ENCODE measurements around the gene DBI. TPM values are rescaled to one million over a fixed set of nuclear protein-coding genes. Genes with fewer than 3 reads are reported as not detected.
A peak's percentile ranks its signal among the peaks of the same experiment; 100 is the strongest.

Gene DBI
- total RNA-seq, 2 donors from 2014 or later = 145 to 324 TPM

- Histone ChIP-seq H3K9me3 (no peaks in the 10 kb centered on the region), H3K4me1 (replicated peaks) (no peaks in the 10 kb centered on the region), H3K27ac (no peak overlapping the region), H3K36me3 (no peaks in the 10 kb centered on the region), H3K27me3 (replicated peaks; ENCODE audit: insufficient read depth) (no peaks in the 10 kb centered on the region), H3K4me3 (no peak overlapping the region)
- DNase-seq (ENCODE audit: low spot score) = no peak
- intact Hi-C loops (cut with DNase I) = loop anchor here (5.0 kb wide), 2 partner anchors 187 to 257 kb away; no protein-coding TSS in a partner anchor
- 92% methylated on average over 2 of the region's 2 CpGs for whole genome bisulfite sequencing
- TF ChIP-seq POLR2AphosphoS5 (IDR thresholded peaks at IDR 0.05) (no peak), POLR2A (IDR thresholded peaks at IDR 0.05) (no peak), CTCF (IDR thresholded peaks at IDR 0.05) (no peak)
Measured at GRCh38 chr2:119405151-119405550, 38.4 kb downstream of the DBI start.

GRCh38 chr2:119407430-119408220 lies 40.8 kb downstream of the DBI start:
- DNase-seq (ENCODE audit: low spot score) = peak; percentile 29
- Histone ChIP-seq H3K4me1 (replicated peaks) (no peaks in the 10 kb centered on the region), H3K4me3 (no peak overlapping the region), H3K36me3 (no peaks in the 10 kb centered on the region), H3K27ac (no peak overlapping the region), H3K9me3 (no peaks in the 10 kb centered on the region), H3K27me3 (replicated peaks; ENCODE audit: insufficient read depth) (no peaks in the 10 kb centered on the region)
- 68% methylated on average over 7 of the region's 7 CpGs for WGBS
- intact Hi-C loops (cut with DNase I) = loop anchor here (2.0 to 5.0 kb wide), 3 partner anchors 69 to 255 kb away; no protein-coding TSS in a partner anchor
- TF ChIP-seq POLR2AphosphoS5 (IDR thresholded peaks at IDR 0.05) (no peak), CTCF (IDR thresholded peaks at IDR 0.05) (peak; percentile 21 to 88 (median 80)), POLR2A (IDR thresholded peaks at IDR 0.05) (no peak)

- TF ChIP-seq POLR2A (IDR thresholded peaks at IDR 0.05) (no peak), CTCF (IDR thresholded peaks at IDR 0.05) (no peak), POLR2AphosphoS5 (IDR thresholded peaks at IDR 0.05) (no peak)
- Histone ChIP-seq H3K9me3 (no peaks in the 10 kb centered on the region), H3K27ac (no peak overlapping the region), H3K36me3 (no peaks in the 10 kb centered on the region), H3K27me3 (replicated peaks; ENCODE audit: insufficient read depth) (no peaks in the 10 kb centered on the region), H3K4me1 (replicated peaks) (no peaks in the 10 kb centered on the region), H3K4me3 (no peak overlapping the region)
- no peak for DNase-seq (ENCODE audit: low spot score)
- intact Hi-C loops (cut with DNase I) = loop anchor here (5.0 kb wide), 2 partner anchors 184 to 254 kb away; no protein-coding TSS in a partner anchor
- 64% methylated on average over 5 of the region's 5 CpGs for WGBS
Measured at GRCh38 chr2:119408221-119408619, 41.4 kb downstream of the DBI start.

GRCh38 chr2:119409506-119409905 lies 42.7 kb downstream of the DBI start:
- H3K27me3 ChIP-seq (replicated peaks; ENCODE audit: insufficient read depth) = no peaks in the 10 kb centered on the region
- H3K4me1 ChIP-seq (replicated peaks) = no peaks in the 10 kb centered on the region
- no peaks in the 10 kb centered on the region for H3K36me3 ChIP-seq
- 67% methylated on average over 4 of the region's 4 CpGs for WGBS
- H3K27ac ChIP-seq = no peak overlapping the region
- no peaks in the 10 kb centered on the region for H3K9me3 ChIP-seq
- TF ChIP-seq POLR2AphosphoS5 (IDR thresholded peaks at IDR 0.05) (no peak), CTCF (IDR thresholded peaks at IDR 0.05) (no peak), POLR2A (IDR thresholded peaks at IDR 0.05) (no peak)
- no peak for DNase-seq (ENCODE audit: low spot score)
- intact Hi-C loops (cut with DNase I) = loop anchor here (5.0 kb wide), 2 partner anchors 183 to 253 kb away; no protein-coding TSS in a partner anchor
- H3K4me3 ChIP-seq = no peak overlapping the region

- 91% methylated on average over 3 of the region's 3 CpGs for WGBS
- intact Hi-C loops (cut with DNase I) = no loop called here
- DNase-seq (ENCODE audit: low spot score) = no peak
Measured at GRCh38 chr2:119414894-119415293, 48.1 kb downstream of the DBI start.

More at GRCh38 chr2:119414894-119415293, 48.1 kb downstream of the DBI start:
- TF ChIP-seq POLR2A (IDR thresholded peaks at IDR 0.05) (no peak), CTCF (IDR thresholded peaks at IDR 0.05) (no peak), POLR2AphosphoS5 (IDR thresholded peaks at IDR 0.05) (no peak)
- Histone ChIP-seq H3K9me3 (no peaks in the 10 kb centered on the region), H3K27ac (no peak overlapping the region), H3K4me3 (no peak overlapping the region), H3K36me3 (no peaks in the 10 kb centered on the region), H3K27me3 (replicated peaks; ENCODE audit: insufficient read depth) (no peaks in the 10 kb centered on the region), H3K4me1 (replicated peaks) (no peaks in the 10 kb centered on the region)

All from prostate gland (tissue), 2 donors.